NCI-H1436 (cell line): ENCODE measurements around the gene WHRN.

ENCODE experiments used
- DNase-seq: peaks from one replicate; lab custom pipeline; 2025; lab: John Stamatoyannopoulos, UW

Gene WHRN

DNA sequence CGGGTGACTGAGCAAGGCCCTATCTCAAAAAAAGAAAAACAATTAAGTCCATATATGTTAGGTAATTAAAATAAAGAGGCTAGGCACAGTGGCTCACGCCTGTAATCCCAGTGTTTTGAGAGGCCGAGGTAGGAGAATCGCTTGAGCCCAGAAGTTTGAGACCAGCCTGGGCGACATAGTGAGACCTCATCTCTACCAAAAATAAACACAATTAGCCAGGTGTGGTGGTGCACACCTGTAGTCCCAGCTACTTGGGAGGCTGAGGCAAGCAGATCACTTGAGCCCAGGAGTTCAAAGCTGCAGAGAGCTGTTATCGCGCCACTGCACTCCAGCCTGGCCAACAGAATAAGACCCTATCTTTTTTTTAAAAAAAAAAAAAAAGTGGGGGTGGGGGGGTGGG is 12.3 kb downstream of the WHRN start:
- DNase-seq, result no peak

DNA sequence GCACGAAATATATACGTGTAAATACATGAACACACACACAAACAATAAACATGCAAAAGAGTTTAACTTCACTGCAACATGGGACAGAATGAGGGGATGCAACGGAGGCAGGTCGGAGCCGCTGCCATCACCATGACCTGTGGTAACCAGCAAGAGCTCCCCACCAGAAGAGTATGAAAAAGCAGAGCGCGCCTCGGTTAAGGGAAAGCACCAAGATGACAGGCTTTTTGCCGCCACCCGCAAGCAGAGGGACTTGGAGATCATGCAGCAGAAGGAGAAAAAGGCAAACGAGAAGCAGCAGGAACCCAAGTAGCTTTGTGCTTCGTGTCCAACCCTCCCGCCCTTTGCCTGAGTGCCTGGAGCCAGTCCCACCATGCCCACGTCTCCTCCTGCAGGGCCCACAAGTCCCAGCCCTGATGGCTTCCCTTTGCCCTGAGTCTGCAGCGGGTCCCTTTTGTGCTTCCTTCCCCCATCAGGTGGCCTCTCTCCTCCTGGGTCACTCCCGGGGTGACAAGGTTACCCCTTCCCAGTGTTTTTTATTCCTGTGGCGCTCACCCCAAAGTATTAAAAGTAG is 13.8 kb downstream of the WHRN start:
- no peak for DNase-seq

DNA sequence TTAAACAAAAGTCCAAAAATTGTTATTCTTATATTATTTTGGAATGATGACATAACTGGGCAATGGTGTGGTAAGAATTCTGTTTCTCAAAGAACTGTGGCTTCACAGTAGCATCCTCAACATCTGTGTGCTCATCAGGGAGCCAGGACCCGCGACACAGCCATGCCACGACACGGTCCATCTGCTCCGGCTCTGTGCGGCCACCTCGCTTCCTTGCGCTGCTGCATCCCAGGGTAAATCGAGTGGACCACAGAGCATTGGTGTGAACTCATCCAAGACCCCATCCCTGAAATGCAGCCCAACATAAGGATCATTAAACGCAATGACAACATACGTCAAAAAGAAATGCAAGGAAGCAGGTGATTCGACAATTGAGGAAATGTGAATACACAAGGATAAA is 15.3 kb downstream of the WHRN start:
- DNase-seq, result no peak

DNA sequence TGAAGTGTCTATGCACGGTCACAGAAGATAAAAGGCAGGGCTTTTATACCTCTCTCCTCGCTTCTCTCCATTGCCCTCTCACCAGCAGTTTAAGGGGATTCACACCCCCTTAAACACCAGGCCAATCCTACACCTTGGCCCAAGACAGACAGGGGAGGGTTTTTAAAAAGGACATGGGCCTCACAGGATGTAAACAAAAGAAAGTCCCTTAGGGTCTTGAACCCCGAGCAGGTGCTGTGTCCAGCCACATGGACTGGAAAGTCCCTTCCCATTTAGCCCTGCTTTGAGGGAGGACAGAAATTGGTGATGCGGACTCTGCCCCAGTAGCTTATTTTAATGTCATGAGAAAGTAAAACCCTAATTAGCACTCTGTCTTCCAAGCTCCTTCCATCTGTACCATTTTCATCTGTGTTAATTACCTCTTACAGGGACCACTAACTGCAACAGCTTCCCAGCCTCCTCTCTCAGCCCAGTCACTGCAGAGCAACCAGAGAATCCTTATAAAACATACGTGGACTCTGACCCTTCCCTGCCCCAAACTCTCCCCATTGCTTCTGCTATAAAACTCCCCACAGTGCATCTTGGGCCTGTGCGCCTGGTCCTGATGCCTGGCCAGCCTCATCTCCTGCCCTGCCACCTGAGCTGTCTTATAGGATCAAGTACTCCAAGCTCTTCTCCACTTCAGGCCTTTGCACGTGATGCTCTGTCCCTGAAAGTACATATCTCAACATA is 16.7 kb downstream of the WHRN start:
- no peak for DNase-seq

DNA sequence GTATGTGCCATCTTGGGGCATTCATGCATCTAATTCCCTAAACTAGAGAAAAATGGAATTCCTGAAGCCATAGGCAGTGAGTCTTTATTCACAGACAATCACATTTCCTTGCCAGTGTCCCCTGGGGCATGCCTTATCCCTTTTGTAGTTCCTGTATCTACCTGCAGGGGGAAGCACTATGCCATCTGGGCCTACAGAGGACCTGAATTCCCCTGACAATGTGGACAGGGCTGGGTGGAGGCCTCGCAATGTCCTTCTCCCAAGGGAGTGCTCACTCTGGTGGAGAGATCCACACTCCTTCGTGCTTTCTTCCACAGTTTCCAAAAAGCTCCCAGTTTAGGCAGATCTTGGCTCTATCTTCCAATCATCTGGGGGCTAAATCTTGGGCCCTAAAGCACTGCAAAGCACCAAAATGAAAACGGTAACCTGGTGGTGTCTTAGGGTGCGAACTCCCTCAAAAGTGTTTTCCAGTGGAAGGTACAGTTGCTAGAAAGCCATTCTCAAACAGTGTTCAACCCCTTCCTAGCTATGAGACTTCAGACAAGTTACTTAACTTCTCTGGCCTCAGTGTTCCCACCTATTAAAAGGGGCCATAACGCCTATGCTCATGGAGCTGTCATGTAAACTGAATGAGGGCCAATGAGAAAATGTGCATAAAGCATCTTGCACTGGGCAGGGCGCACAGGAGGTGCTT is 17.5 kb downstream of the WHRN start:
- peak; percentile 74 for DNase-seq

DNA sequence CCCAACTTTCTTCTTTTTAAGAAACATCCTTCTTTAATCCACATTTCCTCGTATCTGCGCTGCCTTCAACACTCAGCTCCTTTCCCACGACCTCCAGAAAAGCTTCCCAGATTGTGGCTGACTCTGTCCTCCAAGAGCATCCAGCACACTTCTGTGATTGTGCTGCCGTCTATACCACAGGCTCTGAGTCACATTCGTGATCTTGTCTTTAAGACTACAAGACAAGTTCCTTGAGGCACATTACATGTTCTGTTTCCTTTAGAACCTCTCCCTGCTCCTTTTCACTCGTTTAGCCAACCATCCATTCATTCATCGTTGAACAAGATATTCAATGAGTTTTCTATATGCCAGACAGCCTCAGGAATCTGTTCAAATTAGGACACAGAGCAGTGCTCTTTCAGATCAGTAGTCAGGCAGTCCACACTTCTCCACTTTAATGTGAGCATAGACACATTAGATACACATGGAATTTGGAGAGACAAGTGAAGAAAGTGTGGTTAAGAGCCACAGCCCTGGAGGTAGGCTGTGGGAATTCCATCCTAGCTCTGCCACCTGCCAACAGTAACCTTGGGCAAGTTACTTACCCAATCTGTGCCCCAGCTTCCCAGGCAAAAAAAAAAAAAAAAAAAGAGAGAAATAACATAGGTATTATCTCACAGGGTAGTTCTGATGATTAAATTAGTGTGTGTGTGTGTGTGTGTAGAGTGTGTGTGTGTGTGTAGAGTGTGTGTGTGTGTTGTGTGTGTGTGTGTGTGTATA is 18.9 kb downstream of the WHRN start:
- DNase-seq, result no peak

GRCh38 chr9:114484854-114485443 is 20.3 kb downstream of the WHRN start:
- no peak for DNase-seq

- no peak for DNase-seq
These were observed 20.9 kb downstream of the WHRN start for GRCh38 chr9:114484215-114484853.

GRCh38 chr9:114483499-114483898 is 21.8 kb downstream of the WHRN start:
- no peak for DNase-seq

- no peak for DNase-seq
These were observed 22.7 kb downstream of the WHRN start for GRCh38 chr9:114482593-114482992.

DNA sequence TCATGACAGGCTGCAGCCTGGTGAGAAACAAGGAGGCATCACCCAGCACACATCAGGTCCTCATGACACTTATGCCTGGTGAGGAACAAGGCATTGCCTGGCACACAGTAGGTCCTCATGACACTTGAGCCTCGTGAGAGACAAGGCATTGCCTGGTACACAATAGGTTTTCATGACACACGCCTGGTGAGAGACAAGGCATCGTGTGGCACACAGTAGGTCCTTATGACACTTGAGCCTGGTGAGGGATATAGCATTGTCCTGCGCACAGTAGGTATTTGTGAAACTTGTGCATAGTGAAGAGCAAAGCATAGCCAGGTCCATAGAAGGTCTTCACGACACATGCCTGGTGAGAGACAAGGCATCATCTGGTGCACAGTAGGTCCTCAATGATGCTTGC is 23.5 kb downstream of the WHRN start:
- DNase-seq, result no peak

DNA sequence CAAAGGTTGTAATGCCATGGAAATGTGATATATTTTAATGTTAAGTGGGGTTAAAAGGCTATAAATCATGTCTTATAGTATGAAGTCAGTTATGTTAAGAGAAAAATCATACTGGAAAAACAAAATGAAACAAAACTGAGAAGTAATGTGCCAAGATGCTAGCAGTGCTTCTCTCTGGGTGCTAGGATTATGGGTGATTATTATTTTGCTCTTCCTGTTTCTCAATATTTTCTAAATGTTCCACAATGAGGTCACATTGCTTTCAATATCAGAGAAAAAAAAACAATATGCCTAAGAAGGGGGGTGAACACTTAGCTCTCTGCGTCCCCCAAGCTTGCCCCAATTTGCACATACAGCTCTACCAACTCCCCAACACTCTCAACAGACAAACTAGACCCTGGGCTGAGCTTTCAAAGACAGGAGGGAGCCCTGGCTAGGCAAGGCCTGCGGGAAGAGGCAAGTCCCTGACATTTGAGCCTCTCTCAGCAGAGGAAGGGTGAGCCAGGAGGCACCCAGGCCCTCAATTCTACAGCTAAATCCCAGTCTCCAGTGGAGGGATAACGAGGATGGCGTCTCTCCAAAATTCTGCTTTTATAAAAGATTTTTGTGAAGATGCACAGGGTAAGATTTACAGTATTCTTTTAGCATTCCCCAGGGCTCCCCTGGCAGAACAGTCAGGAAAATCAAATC is 24.4 kb downstream of the WHRN start:
- no peak for DNase-seq

GRCh38 chr9:114478871-114479270 is 26.4 kb downstream of the WHRN start:
- no peak for DNase-seq

DNA sequence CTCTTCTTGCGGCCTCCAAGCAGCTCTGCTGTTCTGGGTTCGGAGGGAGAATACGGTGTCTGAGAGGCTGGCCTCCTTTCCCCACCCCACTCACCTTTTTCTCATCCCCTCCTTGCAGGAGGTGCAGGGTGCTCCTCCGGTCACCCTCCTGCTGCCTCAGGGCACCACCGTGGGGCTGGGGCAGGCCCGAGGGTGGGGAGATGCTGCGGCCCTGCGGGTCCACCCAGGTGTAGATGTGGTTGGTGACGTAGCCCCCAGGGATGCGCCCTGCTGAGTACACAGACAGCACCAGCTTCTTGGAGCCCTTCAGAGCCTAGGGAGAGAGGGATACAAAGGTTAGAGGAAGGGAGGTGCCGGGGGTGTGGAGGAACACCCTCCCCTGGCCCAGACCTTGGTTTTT is 26.8 kb downstream of the WHRN start:
- no peak for DNase-seq

GRCh38 chr9:114477642-114478041 is 27.6 kb downstream of the WHRN start:
- DNase-seq, result no peak

- no peak for DNase-seq
These were observed 28.3 kb downstream of the WHRN start for GRCh38 chr9:114476891-114477469.

DNA sequence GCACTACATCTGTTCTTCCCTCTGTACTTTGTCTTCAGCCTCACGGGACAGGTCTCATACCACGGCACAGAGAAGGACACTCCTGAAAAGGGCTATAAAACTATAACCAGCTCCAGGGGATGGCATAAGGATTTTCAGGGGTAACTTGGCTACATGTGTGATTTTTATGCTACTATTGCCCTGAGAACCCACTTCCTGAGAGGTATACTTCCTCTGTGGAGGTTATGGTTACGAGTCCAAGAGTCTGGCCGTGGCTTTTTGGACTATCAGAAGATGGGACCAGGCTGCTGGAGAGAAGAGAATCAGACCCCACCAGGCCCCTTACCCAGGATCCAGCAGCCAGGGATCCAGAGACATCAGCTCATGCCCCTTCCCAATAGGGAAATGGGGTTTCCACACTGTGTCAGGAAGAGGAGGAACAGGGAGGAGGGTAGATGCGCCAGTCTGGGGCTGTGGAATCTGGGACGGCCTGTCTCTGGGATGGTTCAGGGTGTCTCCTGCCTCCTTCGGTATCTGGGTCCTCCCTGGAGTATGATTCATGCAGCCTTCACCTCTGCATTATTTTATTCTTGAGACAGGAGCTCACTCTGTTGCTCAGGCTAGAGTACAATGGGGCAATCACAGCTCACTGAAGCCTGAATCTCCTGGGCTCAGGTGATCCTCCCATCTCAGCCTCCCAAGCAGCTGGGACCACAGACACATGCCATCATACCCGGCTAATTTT is 29.7 kb downstream of the WHRN start:
- no peak for DNase-seq

- no peak for DNase-seq
These were observed 30.8 kb downstream of the WHRN start for GRCh38 chr9:114474425-114474824.

- no peak for DNase-seq
These were observed 31.8 kb downstream of the WHRN start for GRCh38 chr9:114473447-114473801.

DNA sequence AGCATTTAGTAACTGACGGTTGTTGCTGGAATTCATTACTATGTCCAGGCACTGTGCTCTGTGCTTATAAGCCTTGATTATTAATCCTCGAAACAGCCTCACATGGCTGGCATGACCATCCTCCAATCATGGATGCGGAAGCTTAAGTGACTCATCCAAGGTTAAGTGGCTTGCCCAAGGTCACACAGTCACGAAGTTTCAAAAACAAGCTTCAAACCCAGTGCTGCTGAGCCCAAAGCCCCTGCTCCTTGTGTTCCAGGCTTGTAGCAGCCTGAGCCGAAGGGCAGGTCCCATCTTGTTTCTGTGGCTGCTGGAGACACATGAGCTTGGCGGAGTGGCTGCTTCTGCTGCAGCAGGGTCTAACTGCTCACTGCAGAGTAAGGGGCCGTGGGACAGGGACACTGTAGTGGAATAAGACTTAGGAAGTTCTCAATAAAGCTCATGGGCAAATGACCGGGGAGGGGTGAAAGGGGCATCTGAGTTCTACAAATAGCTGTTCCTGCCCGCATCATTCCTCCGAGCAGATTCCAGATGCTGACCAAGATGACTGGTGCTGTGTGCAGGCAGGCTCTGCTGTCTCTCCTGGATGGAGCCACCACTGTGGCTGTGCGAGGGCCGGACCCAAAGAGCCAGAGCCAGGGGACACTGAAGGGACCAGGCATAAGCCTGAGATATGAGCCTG is 32.4 kb downstream of the WHRN start:
- DNase-seq, result no peak
